ENCODE data around the gene GPBAR1. TPM values are rescaled to one million over a fixed set of nuclear protein-coding genes. Genes with fewer than 3 reads are reported as not detected.

Gene GPBAR1
- total and polyA plus RNA-seq, 9 of the 15 experiments (the other 6 are each of a cell fraction or from before 2014, with no cell fraction given) = not detected

DNA sequence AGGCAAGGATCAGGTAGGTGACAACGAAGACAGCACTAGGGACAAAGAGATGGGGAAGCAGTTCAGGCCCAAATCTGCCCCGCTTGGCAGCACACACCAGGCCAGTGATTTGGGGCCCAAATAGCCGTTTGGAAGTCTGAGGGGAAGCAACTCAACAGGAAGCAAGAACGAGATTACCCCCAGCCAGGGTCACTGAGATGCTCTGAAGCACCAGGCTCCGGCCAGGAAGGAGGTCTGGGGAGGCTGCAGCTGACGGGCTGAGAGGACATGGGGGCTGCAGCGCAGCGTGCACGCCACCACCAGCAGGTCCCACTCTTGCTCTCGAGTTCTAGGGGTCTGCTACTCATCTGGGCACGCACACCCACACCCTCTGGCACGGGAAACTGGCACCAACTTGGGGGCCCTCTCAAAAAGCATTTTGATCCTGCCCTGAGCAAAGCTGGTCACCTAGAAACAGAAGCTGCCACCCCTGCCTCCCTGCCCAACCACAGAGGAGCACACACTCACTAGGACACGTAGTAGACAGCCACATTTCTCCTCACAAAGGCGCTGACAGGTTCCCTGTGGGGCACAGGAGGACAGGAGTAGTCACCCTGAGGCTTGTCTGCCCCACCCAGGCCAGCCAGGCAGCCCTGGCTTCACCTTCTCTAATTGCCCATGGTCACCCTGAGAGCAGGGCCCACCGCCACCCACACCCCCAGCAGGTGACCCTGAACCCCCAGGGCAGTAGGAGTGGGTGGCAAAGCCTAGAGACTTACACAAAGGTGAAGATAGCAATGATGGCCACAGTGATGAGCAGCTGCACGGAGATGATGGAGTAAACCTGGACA, 17.9 kb downstream of the GPBAR1 start:
- ATAC-seq = no peak
- ChIA-PET CTCF (ENCODE audit: low intra/inter-chr PET ratio) (no interaction called here), POLR2A (interaction anchor here (2.7 kb wide), 1 partner anchor 8 kb away, joined by 9 read pairs; no protein-coding TSS in a partner anchor)
- Histone ChIP-seq H4K20me1 (replicated peaks; ENCODE audit: control insufficient read depth, insufficient read depth, low read length) (0 out of 2 replicates have a peak, but pooled peaks cover 5% of the 10 kb centered on the region), H3K36me3 (ENCODE audit: control insufficient read depth, insufficient read depth, low read length) (peaks cover 94% of the 10 kb centered on the region), H3K79me2 (ENCODE audit: control insufficient read depth, insufficient read depth, low read length) (peaks cover 23% of the 10 kb centered on the region), H3K9me3 (replicated peaks; ENCODE audit: control insufficient read depth, insufficient read depth, low read depth, low read length) (no peaks in the 10 kb centered on the region), H2AFZ (ENCODE audit: low read depth, low read length) (no peak overlapping the region), H3K4me1 (replicated peaks in 1 of 2; ENCODE audit: control insufficient read depth in 2 of 2, insufficient read depth in 2 of 2, low read length in 2 of 2) (peaks cover 0 to 10% of the 10 kb centered on the region in 2 experiments; a peak in 2 of 5 replicates), H3K9me1 (ENCODE audit: control insufficient read depth, insufficient read depth, low read length) (no peaks in the 10 kb centered on the region), H3K9ac (ENCODE audit: insufficient read depth in 1 of 2, low read depth in 2 of 2, low read length in 2 of 2) (0 out of 4 replicates have a peak overlapping the region, but pooled peaks of 1 of the 2 experiments have one; percentile 55), H3K27ac (ENCODE audit: extremely low read depth, low read depth, low read length) (no peak overlapping the region), H3K27me3 (ENCODE audit: control insufficient read depth in 2 of 2, insufficient read depth in 2 of 2, low read length in 2 of 2) (no peaks in the 10 kb centered on the region), H3K4me3 (no peak overlapping the region), H3K4me2 (ENCODE audit: insufficient read depth, low read length) (no peak overlapping the region)
- TF ChIP-seq POLR2G (IDR thresholded peaks at IDR 0.05; ENCODE audit: low read depth, low read length) = peak; percentile 44
- TF ChIP-seq RBM22 (IDR thresholded peaks at IDR 0.05; ENCODE audit: low read depth, low read length, poor library complexity, severe bottlenecking) = peak; percentile 15
- TF ChIP-seq ZNF282 (CRISPR knock-in tag; IDR thresholded peaks at IDR 0.05) = no peak
- peak; percentile 51 for TF ChIP-seq RBFOX2 (IDR thresholded peaks at IDR 0.05; ENCODE audit: low read depth, low read length)
- no peak for DNase-seq (ENCODE audit: extremely low read depth in 1 of 4, low spot score in 3 of 4)
- intact Hi-C loops (cut with micrococcal nuclease) (loop anchor here (10.0 kb wide), 1 partner anchor 366 kb away; no protein-coding TSS in a partner anchor), in situ Hi-C loops (cut with MboI) (no loop called here)
- BruUV-seq (replicated peaks) = no TSS peak
- no peak for FAIRE-seq
- WGBS (ENCODE audit: insufficient coverage, low coverage, missing lambda C conversion rate) = 91% methylated on average over 11 of the region's 16 CpGs

All from K562 (cell line).